ENCODE results near the gene CSPG4.

- TF ChIP-seq FOXK2 (IDR thresholded peaks at IDR 0.05) (no peak), NFRKB (IDR thresholded peaks at IDR 0.05) (no peak), TARDBP (IDR thresholded peaks at IDR 0.05) (no peak), HDGF (IDR thresholded peaks at IDR 0.05; ENCODE audit: borderline replicate concordance) (no peak)
Observed at GRCh38 chr15:75687486-75688277, 25.0 kb downstream of the CSPG4 start.

Data from HEK293T (cell line).